GM21381 (cell line): ENCODE measurements around the gene KRT7.
"Not testable (repeated sequence)": the region's sequence is repeated elsewhere in the genome, so short reads cannot be mapped to it uniquely, and the experiment has no call there.

Experiments used
- ATAC-seq: cut with Tn5 transposase; IDR thresholded peaks from one replicate; pipeline ENCODE4 v1.9.1; 2021; ENCODE audit warnings: mild to moderate bottlenecking, moderate library complexity; ENCODE audit not compliant: unreplicated experiment

KRT7 gene

DNA sequence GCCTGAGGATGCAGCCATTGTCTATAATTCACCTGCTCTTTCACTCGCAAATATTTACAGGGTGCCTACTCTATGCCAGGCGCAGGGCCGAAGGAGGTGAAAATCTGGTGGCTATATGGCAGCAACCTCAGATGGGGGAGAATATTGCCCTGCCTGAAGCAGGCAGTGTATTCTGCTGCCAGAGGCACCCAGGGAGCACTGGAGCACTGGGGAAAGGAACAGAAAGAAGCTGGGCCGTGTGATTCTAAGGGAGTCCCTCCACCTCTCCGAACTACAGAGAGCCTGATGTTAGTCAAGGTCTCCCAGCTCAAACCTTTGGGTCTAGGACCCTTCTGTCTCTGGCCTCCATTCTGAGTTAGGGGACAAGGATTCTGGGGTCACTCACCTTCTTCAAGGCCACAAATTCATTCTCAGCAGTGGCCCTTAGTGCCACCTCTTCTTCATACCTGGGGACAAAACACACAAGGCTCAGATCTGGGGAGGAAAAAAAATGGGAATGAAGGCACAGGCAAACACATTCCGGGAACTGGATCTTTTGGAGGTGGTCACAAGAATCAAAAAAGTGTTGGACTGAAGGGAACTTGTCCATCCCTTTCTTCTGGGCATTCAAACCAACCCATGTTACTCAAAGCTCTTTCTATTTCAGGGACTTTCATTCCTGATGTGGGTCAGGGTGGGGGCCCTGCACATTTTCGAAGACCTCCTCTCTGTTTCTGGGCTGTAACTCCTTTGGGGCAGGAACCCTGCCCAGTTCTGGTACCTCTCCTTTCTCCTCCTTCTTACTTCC lies 22.1 kb downstream of the KRT7 start:
- no peak for ATAC-seq

DNA sequence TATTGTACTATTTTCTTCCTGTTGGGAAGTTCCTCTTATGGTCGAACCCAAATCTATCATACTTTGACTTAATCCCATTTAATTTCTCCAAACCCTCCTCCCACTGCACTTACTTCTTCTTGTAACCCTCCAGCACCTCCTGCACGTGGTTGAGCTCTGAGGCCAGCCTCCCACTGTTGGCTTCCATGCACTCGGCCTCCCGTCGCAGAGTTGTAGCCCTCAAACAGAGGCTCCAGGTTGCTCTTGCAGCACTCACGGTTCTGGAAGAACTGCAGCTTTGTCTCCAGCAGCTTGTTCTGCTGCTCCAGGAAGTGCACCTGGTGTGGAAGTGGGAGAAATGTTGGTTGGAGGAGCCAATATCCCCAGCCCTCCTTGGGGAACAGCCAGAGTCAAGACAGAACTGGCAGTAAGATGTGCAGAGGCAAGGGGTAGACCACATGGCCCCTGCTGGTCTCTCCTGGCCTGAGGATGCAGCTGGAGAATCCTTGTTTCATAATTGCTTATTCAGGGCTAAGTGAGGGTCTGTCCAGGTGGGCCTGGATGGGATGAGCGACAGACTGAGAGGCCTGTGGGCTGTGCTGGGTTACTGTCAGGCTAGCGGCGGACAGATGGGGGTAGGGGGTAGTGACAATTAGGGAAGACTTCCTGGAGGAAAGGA lies 23.0 kb downstream of the KRT7 start:
- no peak for ATAC-seq

DNA sequence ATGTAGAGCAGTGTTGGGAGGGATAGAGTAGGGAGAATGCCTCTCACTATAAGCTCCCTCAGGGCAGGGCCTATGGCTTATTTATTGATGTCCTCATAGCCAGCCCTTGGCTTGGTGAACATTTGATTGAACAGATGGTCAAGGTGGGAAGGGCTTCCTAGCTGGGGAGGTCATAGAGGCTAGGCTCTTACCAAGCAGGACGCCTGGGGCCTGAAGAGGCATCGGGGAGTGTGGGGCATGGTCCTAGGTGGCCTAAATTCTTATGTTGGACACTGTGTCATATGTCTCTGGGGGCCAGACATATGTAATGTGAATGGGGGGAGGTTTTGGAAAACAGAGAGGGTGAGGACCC lies 23.5 kb downstream of the KRT7 start:
- no peak for ATAC-seq

DNA sequence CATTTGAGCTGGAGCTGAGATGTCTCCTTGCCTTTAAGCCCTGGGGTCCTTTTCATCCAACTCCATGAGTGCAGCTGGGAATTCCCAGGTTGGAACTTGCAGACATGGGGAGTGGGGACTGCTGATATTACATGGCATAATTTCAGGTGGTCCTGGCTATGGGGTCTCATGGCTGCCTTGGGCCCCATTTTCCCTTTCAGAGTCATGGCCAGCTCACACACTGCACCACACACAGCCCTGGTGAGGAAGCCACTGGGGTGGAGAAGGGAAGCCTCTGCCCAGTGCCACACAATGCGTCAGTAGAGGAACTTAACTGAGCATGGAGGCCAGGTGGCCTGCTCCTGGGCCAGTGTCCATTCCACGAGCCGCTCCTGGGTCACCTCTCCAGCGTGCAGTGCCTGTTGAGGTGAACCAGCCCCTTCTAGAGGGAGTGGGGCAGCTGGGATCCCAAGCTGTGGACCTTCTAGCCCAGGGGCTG lies 24.1 kb downstream of the KRT7 start:
- no peak for ATAC-seq

DNA sequence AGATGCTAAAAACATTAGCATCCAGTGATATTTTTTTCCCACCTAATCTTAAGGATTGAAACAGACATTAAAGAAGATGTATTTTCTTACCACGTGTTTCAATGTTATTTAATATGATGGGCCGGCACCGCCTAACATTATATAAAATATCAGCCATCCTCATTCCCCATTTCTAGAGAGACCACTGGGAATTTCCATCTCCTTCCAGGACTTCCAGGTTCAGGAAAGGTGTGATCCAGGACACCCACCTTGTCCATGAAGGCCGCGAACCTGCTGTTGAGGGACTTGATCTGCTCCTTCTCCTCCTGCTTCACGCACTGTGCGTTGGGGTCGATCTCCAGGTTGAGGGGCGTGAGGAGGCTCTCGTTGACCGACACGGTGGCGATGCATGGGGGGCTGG lies 24.9 kb downstream of the KRT7 start:
- ATAC-seq = not testable (repeated sequence)

DNA sequence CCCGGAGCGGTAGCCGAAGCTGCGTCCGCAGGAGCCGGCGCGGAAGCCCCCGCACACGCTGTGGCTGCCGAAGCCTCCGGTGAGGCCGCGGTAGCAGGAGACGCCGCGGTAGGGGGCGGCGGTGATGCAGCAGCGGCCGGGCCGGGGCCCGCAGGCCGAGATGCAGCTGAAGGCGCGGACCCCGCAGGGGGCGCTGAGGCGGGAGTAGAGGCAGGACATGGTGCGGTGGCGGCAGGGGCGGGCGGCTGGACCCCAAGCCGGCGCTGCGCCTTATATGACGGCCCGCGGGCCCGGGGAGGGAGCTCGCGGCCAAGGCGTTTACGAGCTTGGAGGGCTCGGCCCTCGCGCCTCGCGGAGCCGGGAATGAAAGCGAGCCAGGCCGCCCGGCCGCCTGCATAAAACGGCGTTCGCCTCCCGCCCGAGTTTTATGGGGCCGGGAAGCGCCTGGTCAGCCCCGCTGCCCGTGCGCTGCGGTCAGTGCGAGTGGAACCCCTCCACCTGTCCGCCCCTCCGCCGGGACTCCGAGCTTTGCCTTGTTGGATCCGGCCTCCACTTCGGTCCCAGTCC lies 25.4 kb downstream of the KRT7 start:
- no peak for ATAC-seq

DNA sequence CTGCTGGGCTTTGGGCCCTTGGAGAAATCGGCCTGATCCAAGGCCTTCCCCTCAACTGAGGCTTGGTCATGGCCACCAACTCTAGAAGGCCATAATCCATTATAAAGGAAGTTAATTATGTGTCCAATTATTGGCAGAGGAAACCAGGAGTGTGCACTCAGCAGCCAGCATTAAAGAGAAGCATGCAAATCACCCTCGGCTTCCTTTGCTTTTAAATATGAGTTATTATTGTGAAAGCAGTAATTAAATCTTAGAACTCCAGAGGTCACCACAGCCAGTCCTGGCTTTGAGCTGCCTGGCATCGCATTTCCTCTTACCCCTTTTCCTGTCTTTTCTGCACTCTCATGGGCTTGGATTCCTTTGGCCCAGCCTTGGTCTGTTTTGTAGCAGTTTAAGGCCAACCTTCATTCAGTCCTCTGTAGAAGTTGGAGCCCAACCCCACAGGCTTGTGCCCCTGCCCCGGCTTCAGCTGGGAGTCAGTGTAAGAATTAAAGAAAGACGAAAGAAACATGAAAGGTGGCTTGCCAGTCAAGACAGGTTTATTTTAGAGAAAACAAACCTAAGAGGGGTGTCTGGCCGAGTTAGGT lies 26.7 kb downstream of the KRT7 start:
- ATAC-seq = no peak

DNA sequence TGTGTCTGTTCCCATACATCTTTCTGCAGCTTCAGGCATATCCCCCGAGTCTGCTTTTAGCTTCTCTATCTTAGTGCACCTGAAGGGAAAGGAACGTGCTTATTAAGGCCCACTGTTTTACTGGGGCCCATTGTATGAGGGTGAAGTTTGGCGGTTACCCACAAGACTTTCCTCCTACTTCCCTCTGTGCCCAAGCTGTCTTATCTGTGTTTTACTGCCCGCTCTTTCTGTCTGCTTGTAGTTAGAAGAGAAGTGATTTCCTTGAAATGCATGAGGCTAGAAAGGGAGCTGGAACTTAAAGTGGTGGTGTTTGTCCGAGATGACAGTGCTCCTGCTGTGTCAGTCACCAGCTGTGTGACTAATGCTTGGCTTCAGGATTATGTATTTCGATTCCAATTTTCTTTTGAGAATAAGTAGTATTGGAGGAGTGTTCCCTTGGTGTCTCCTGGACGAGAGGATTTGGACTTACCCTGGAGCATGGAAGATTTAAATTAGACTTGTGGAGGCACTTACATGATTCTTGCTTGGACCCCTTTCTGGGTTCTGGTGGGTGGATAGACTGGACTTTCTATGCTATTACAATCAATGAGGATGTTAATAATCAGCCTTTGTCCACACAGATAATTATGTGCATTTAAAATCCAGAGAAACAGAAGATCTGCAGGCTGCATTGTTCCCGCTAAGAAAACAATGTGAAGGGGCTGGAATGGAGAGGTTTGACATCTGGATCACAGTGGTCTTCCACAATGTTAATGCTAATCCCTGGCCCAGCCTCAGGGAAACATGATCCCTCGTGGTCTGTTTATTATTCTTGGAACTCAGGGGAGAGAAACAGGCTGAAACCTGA lies 27.5 kb downstream of the KRT7 start:
- ATAC-seq = no peak

DNA sequence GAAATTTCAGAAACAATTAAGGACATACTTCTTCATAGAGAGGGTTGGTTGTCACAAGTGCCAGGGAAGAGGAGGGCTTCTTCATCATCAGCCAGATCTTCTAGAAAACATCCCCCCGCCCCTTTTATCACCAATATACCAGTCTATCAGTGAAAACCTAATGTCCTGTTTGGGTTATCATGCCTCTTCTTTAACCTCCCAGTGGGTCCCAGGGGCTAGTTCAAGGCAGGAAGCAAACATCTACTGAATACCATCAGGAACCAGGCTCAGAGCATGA lies 28.1 kb downstream of the KRT7 start:
- ATAC-seq = no peak

DNA sequence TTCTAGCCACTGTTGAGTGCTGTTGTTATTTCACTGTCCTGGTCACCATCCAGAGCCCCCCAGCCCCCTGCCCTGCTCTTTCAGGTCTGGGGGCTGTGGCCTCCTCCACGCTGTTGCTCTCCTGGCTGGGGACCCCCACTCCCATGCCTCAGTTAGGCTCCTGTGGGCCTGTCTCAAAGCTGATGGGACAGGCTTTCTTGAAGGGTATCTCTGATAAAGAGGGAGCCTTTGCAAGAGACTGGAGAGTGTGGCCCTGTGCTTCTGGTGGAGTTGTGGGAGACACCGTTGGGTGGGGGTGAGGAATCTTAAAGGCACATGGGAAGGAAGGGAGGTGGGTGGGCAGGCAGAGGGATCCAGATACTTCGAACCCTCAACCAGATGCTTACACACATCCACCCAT lies 29.2 kb downstream of the KRT7 start:
- ATAC-seq = no peak

DNA sequence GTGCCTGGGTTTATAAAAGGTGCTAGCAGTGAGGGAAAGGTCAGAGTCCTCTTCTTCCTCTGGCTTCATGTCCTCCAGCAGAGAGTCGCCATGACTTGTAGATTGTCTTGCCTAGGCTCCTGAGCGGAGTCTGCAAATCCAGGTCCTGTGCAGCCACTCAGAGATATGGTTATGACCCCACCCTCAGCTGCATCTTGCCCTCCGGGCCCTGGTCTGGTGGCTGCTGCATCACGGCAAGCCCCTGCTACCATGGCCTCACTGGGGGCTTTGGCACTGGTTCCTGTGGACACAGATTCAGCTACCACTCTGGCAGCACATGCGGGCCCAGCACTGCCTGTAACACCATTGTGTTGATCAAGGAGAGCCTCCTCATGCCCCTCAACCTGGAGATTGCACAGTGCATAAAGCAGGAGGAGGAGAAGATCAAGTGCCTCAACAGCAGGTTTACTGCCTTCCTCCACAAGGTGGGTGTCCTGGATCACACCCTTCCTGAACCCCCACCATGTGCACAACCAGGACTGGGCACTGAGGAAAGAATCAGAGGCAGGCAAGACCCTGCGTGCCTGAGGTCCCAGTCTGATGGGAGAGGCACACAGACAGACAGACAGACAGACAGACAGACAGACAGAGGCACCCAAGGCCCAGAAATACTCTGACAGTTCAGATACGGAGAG lies 30.9 kb downstream of the KRT7 start:
- no peak for ATAC-seq

DNA sequence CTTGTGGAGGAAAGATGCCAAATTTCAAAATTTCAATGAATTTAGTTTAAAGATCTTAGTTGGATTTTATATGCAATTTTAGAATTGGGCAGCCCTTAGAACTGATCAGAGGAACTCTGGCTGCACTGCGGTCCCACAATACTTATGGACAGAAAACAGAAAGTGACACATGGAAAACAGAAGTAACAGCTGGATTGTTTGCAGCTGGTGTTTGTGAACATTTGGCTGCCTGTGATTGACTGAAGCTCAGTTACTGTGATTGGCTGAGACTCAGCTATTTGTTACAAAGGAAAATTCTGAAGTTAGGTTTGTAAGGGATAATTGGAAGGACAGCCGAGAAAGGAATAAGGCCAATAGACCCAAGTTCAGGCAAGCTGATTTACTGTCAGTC lies 31.4 kb downstream of the KRT7 start:
- no peak for ATAC-seq

DNA sequence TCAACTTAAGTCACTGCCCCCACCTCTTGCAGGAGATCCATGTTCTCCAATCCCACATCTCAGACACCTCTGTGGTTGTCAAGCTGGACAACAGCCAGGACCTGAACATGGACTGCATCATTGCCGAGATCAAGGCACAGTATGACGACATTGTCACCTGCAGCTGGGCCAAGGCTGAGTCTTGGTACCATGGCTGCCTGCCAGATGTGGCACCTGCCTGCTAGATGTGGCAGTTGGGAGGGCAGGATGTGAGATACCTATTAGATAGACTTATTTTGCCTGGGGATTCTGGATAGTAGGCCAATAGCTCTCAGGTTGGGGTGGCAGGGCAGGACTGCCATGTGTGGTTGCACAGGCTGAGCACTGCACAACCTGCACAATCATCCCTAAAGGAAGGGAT lies 33.5 kb downstream of the KRT7 start:
- ATAC-seq = no peak

DNA sequence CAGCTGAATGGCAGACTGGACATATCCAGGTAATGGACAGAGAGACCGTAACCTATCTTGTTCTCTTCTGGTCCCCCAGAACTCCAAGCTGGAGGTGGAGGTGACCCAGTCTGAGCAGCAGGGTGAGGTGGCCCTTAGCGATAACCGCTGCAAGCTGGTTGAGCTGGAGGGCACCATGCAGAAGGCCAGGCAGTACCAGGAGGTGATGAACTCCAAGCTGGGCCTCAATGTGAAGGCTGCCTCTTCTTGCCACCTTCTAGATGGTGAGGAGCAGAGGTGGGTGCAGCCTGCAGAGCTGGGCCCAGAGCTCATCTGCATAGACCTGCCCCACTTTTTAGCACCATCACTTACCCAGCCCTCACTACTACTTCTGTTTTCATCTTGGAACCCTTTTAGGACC lies 34.2 kb downstream of the KRT7 start:
- ATAC-seq = no peak

DNA sequence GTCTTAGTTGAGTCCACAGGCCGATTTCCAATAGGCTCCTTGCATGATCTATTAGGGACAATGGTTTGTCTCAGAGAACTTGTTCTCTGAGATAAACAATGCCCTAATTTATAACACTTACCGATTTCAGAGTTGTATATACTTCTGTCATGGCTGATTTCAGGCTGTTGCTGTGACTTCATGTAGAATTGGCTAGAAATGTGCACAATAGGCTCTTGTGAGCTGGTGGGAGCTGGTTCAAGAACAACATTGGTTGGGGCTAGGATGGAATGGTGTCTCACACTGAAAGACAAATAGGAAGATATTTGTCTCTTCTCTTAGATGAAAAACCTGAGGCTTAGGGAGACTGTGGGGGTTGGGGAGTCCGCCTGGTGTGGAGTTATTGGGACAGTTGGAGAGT lies 34.7 kb downstream of the KRT7 start:
- ATAC-seq = no peak

DNA sequence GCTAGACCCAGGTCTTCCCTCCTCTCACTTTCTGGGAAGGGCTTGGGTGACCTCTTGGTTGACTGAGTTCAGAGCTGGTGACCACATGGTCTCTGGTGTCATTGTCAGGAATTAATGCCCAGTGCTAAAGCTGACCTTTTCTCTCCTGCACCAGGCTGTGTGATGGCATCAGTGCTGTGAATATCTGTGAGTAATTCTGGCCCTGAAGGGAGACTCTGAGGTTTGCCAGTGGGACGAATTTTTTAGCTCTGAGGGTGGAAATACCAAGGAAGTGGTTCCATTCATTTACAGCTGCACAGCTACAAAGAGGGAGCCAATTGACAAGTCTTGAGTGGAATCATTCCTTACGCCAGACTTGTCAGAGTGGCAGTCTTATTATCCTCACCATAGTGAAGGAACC lies 35.2 kb downstream of the KRT7 start:
- ATAC-seq = no peak

DNA sequence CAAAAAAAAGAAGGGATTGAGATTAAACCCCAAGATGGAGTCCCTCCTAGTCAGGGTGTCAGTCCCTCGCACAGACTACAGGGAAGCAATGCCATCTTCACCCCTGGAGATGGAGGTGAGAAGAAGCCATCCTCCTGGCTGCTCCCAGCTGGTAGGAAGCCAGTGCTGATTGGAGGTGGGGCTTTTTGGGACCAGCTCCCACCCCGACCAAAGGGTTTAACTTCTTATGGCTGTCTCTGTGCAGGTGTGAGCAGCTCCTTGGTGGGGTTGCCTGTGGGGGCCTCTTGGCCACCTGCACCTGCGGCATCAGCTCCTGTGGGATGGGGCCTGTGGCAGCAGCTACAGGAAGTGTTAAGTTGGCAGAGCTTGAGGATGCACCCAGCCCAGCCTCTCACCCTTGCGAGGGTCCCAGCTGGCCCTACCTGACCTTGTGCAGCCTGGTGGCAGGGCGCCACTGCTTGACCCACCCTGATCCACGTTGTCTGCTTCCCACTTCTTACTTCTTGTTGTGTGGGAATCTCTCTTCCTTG lies 37.6 kb downstream of the KRT7 start:
- ATAC-seq = no peak

DNA sequence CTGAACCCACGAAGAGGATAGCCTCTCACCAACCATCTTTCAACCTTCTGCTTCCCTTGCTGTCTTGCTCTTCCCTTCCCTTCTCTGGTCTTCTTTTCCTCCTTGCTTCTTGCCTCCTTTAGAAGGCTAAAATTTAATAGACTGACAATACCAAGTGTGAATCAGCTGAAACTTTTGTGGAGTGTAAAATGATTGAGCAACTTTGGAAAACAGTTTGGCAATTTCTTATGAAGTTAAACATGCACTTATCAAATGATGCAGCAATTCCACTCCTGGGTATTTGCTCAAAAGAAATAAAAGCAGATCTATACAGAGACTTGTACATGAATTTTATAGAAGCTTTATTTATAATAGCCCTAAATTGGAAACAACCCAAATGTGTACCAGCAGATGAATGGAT lies 38.1 kb downstream of the KRT7 start:
- ATAC-seq = no peak

DNA sequence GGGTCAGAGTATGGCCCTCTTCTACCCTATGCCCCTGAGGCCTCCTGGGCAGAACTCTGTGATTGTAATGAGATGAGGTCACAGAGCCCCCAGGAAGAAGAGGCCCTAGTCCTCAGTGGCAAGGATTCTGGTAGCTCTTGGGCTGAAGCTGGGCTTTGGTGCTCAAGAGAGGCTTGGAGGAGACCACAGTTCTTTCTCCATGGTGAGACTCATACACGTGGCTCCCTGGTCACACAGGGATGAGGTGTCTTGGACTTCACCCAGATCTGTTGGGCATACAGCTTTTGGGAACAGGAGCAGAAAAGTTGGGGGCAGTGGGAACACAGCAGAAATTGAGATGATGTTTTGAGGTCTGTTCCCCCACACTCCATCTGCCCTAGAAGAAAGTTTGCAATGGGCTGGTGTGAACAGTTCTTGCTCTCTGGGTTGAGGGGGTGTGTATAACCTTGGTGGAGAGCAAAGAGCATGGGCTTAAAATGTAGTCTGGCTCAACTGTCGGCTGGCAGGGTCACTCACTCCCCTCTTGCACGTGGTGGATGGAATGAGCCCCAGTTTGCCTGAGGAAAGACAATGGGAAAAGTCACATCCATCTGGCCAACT lies 41.6 kb downstream of the KRT7 start, which contains the start of gene KRT86:
TSS of gene KRT86 (plus strand) at position 125 of the 600 bp plus-strand sequence. CDS start 27,272 bp downstream, outside the sequence.
- no peak for ATAC-seq

DNA sequence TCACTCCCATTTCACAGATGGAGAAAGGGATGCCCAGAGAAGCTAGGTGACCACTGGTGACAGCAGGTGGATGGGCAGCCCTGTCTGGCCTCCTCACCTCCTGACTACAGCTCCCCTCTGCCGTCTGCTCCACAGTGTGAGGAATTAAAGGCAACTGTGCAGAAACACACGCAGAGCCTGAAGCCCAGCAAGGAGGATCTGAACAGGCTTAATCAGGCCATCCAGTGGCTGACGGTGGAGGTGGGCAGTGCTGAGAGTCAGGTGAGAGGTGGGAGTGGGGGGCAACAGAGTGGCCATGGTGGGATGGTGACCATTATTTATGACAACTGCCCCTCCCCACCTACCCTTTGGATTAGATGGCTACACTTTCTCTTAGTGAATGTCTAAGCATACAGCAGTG lies 42.6 kb downstream of the KRT7 start:
- no peak for ATAC-seq
